Forelimb muscle (tissue), 1 donor: ENCODE measurements around the gene CCDC127. TPM values are rescaled to one million over a fixed set of nuclear protein-coding genes. Genes with fewer than 3 reads are reported as not detected.
"Not testable (repeated sequence)": the region's sequence is repeated elsewhere in the genome, so short reads cannot be mapped to it uniquely, and the experiment has no call there.

Experiments
- DNase-seq: peaks from one replicate; pipeline ENCODE4 v3.0.0-alpha.2; 2013; ENCODE audit warnings: low read depth
- polyA plus RNA-seq: library from polyadenylated mRNA; unstranded; fragments of 120-200 nt; gene quantifications from one replicate; pipeline ENCODE4 v1.2.1, GENCODE V29; 2013; ENCODE audit not compliant: insufficient read length

Gene CCDC127
- polyA plus RNA-seq, 1 donor: 9.5 TPM

GRCh38 chr5:203246-203930 is 14.6 kb downstream of the CCDC127 start:
- no peak for DNase-seq

GRCh38 chr5:201672-202071 is 16.3 kb downstream of the CCDC127 start:
- DNase-seq: no peak

- DNase-seq: no peak
Observed at GRCh38 chr5:200985-201384, 17.0 kb downstream of the CCDC127 start.

DNA sequence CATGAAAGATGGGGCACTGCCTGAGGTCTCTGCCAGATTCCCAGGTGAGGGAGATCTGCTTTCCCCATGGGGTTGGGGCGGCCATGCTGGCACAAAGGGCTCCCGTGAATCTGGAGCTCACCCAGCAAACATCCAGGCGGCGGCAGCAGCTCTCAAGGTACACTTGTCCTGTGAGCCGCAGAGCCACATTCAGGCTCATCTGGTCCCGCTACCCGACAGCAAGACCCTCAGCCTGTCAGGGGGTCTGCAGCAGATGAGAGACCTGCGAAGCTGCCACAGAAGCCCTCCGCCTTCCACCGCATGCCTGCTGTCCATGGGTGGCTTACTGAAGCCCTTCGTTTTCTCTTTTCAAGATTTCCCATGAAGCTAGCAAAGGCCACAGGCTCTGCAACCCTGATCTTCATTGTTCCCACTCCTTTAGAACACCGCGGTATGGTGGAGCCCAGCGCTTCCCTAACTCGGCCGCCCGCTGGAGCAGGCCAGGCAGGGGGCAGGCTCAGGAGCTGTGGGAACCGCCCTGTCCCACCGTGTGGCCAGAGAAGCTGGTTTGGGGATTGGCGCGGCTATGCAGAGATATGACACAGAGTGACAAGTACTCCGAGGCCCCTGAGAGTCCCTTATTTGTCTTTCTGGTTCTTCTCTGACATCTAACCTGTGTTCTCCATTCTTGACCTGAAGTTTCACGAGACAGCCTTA is 17.9 kb downstream of the CCDC127 start:
- DNase-seq: no peak

DNA sequence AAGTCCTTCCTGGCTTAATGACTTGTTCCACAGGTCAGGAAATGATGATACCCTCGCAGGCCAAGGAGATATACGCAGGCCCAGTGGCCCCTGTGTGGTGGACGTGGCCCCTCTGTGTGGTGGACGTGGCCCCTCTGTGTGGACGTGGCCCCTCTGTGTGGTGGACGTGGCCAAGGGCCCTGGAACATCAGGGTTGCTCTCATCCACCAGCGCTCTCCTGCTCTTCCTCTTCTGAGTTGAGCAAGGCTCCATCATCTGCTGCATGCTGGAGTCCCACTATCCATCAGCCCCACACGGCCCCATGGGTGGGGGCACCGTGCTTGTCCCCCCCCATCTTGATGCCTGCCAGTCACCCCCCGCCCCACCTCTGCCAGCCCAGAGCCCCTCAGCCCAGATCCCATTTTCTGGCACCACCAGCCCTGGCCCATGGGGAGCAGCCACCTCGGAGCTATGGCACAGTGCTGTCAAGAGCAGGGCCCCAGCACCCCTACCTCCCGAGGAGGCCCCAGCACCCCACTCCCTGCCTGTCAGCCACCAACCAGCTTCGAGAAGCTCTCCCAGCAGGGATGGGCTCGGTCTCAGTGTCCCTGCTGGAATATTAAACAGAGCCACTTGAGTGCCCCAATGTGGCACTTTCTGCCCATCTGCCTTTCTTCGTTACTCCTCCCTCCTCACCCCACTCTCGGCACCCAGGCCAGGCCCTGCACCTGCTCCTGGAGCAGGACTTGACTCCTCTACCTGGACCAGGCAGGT is 18.6 kb downstream of the CCDC127 start:
- DNase-seq: no peak

GRCh38 chr5:198516-199196 is 19.3 kb downstream of the CCDC127 start:
- no peak for DNase-seq

DNA sequence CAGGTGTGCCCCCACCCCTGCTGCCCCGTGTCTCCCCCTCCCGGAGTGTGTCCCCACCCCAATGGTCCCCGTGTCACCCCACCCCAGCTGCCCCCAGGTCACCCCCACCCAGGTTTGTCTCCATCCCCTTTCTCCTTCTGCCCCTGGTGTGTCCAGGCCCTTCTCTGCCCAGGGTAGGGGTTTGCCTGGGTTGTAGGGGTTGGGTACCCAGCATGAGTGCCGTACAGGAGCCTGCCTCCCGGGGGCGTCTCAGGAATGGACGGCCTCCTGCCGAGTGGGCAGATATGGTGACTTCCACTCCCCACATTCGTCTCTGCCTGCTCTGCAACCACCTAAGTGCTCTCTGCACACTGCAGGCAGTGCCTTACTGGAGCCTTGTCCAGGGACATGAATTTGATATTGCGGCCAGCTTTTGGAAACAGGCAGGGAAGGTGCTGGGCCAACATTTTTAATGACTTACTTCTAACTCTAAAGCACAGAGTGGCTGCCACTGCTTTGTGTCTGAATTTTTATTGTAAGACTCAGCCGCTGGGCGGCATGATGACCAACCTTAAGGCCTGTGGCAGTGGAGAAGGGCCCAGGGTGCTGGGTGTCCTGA is 20.0 kb downstream of the CCDC127 start:
- no peak for DNase-seq

DNA sequence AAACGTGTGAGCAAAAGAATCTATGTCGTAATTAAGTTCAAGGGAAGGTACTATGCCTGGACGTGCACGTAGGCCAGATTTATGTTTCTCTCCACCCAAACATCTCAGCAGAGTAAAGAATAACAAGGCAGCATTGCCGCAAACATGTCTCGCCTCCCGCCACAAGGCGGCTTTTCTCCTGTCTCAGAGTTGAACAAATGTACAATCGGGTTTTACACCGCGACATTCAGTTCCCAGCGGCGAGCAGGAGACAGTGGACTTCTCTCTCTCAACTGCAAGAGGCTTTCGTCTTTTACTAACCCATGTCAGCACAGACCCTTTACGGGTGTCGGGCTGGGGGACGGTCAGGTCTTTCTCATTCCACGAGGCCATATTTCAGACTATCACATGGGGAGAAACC is 20.9 kb downstream of the CCDC127 start:
- DNase-seq: not testable (repeated sequence)

GRCh38 chr5:196350-196749 is 21.6 kb downstream of the CCDC127 start:
- DNase-seq: no peak

GRCh38 chr5:195401-196160 is 22.4 kb downstream of the CCDC127 start:
- DNase-seq: no peak

GRCh38 chr5:194603-195209 is 23.2 kb downstream of the CCDC127 start:
- no peak for DNase-seq

DNA sequence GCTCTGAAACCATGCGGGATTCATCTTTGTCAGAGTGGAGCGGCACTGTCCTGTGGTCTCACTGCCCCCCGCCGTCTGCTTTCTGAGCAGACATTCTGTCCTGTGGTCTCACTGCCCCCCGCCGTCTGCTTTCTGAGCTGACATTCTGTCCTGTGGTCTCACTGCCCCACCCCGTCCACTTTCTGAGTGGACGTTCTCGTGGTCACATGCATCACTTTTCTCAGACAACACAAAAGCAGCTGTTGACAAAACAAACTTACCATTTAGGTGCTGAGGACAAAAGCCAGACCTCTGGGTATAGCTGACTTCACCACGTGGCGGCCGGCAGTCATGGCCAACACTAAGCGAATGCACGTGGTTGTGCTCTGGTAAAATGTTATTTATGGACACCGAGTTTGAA is 23.9 kb downstream of the CCDC127 start:
- no peak for DNase-seq

DNA sequence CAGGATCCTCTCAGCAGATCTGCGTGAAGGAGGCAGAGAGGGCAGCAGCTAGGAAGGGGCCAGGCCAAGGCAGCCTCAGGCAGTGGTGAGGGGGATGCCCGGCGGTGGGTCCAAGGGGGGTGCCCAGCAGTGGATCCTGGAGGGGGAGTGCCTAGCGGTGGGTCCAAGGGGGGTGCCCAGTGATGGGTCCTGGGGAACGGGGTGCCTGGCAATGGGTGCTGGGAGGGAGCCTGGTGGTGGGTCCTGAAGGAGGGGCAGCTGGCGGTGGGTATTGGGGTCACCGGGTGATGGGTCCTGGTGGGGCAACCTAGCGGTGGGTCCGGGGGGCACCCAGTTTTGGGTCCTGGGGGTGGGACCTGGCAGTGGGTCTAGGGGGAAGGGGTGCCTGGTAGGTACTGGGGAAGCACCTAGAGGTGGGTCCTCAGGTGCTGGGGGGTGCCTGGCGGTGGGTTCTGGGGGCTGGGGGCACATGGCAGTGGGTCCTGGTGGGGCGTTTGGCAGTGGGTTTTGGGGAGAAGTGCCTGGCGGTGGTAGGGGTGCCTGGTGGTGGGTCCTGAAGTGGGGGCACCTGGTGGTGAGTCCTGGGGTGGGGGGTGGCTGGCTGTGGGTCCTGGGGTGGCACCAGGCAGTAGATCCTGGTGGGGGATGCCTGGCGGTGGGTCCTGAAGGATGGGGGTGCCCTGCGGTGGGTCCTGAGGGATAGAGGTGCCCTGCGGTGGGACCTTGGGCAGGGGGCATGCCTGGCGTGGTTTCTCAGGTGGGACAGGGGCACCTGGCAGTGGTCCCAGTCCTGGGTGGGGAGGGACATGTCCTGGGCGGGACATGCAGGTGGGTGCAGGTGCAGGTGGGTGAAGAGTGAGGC is 24.8 kb downstream of the CCDC127 start:
- no peak for DNase-seq

DNA sequence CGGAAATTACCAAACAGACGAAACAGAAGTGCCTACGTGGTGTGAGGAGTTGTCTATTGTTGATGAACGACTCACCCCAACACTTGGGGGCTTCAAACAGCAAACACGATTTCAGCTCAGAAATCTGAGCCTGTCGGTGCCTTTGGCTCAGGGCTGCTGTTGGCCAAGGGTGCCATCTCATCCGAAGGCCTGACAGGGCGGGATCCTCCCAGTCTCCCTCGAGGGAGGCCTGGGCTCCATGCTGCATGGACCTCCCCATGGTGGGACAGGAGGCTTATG is 25.3 kb downstream of the CCDC127 start:
- DNase-seq: no peak

DNA sequence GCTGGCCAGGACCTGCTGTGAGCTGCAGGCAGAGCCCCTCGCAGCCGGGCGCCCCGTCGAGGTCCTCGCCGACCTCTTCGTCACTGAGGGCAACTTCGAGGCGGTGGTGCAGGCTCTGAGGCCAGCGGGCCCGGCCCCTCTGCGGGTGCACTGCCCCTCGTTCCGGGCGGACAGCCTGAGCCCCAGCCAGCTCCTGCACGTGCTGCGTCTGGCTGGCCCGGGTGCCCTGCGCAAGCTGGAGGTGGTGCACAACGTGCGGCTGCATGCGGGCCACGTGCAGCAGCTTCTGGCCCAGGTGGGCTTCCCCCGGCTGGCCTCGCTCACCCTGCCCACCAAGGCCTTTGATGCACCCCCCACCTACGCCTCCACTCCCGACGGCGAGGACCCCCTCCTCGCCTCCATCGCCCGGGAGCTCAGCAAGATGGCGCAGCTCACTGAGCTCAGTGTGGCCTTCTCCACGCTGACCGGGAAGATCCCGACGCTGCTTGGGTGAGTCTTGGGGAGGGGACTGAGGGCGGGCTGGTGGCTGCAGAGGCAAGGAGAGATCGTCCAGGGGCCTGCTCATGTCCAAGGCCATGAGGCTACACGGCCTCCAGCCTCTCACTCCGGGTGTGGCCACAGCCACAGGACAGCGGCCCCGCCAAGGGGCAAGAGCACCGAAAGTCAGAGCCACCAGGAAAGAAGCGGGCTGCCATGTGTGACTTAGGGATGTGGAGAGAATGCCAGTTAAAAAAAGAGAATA is 25.8 kb downstream of the CCDC127 start:
- DNase-seq: no peak

DNA sequence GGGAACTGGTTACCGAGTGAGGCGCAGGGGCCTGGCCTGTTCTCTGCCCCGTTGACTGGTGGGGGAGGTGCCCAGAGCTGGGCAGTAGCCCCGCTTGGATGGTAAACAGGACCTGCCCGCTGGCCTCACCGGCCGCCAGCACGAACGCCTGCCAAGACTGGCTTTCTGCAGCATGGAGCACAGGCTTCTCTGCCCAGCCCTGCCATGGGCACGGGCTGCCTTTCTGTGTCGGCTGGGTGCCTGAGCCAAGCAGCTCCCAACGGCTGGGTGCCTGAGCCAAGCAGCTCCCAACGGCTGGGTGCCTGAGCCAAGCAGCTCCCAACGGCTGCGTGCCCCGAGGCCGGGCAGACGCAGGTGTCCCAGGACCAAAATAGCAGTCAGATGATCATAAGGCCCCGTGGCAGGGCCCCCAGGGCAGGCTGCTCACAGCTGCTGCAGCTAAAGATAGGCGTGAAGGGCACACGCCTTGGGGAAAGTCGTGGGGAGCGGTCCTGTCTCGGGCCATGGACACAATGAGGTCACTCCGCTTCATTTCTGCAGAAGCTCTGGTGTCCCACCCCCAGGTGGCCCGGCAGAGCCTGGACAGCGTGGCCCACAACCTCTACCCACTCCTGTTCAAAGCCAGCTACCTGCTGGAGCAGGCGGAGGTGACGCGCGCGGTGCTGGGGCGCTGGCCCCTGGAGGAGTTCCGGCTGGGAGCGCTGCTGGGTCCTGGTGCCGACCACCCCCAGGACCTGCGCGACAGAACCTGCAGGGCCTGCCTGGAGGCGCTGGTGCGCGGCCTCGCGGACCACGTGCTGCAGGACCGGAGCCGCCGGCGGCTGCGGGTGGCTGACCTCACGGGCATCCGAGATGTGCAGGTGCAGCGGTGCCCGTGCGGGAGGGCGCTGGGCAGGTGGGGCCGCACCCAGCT is 26.7 kb downstream of the CCDC127 start, which contains the start of gene LRRC14B:
Gene LRRC14B, plus strand, starts transcription at position 460 of the 913 bp plus-strand sequence. Its CDS starts 44 bp downstream, at position 504.
- no peak for DNase-seq

- DNase-seq: no peak
Observed at GRCh38 chr5:190366-191035, 27.5 kb downstream of the CCDC127 start.
